ENCODE results near the gene AKAP5.

- no peak for TF ChIP-seq CTCF (IDR thresholded peaks at IDR 0.05)
- no peak for TF ChIP-seq EP300 (IDR thresholded peaks at IDR 0.05)
- TF ChIP-seq POLR2A (IDR thresholded peaks at IDR 0.05), result no peak
Measured at GRCh38 chr14:64507376-64508156, 42.3 kb downstream of the AKAP5 start.

Data from suprapubic skin (tissue), 3 donors.